ENCODE data around the gene ANKRD11. TPM values are rescaled to one million over a fixed set of nuclear protein-coding genes. Genes with fewer than 3 reads are reported as not detected.
"Not testable (repeated sequence)": the region's sequence is repeated elsewhere in the genome, so short reads cannot be mapped to it uniquely, and the experiment has no call there.

ANKRD11 gene
- total RNA-seq, 1 donor from 2014 or later = 31.9 TPM

- no peak for DNase-seq (ENCODE audit: low read depth in 2 of 2)
These were observed 189.4 kb downstream of the ANKRD11 start for GRCh38 chr16:89300976-89301360.

- DNase-seq (ENCODE audit: low read depth in 2 of 2) = no peak
These were observed 189.9 kb downstream of the ANKRD11 start for GRCh38 chr16:89300311-89300975.

GRCh38 chr16:89299357-89300111 lies 190.8 kb downstream of the ANKRD11 start:
- not testable (repeated sequence) for DNase-seq (ENCODE audit: low read depth in 2 of 2)

GRCh38 chr16:89298623-89299225 lies 191.6 kb downstream of the ANKRD11 start:
- DNase-seq (ENCODE audit: low read depth in 2 of 2) = no peak

GRCh38 chr16:89297910-89298545 lies 192.3 kb downstream of the ANKRD11 start:
- DNase-seq (ENCODE audit: low read depth in 2 of 2) = peak; percentile 53 to 79

GRCh38 chr16:89297156-89297874 lies 193.0 kb downstream of the ANKRD11 start:
- no peak for DNase-seq (ENCODE audit: low read depth in 2 of 2)

GRCh38 chr16:89295915-89296314 lies 194.4 kb downstream of the ANKRD11 start:
- no peak for DNase-seq (ENCODE audit: low read depth in 2 of 2)

- DNase-seq (ENCODE audit: low read depth in 2 of 2) = no peak
These were observed 195.1 kb downstream of the ANKRD11 start for GRCh38 chr16:89295071-89295900.

- no peak for DNase-seq (ENCODE audit: low read depth in 2 of 2)
These were observed 195.9 kb downstream of the ANKRD11 start for GRCh38 chr16:89294486-89294885.

- no peak for DNase-seq (ENCODE audit: low read depth in 2 of 2)
These were observed 196.9 kb downstream of the ANKRD11 start for GRCh38 chr16:89293276-89294143.

- DNase-seq (ENCODE audit: low read depth in 2 of 2) = no peak
These were observed 197.8 kb downstream of the ANKRD11 start for GRCh38 chr16:89292443-89293078.

- DNase-seq (ENCODE audit: low read depth in 2 of 2) = no peak
These were observed 198.6 kb downstream of the ANKRD11 start for GRCh38 chr16:89291776-89292175.

GRCh38 chr16:89291363-89291762 lies 199.0 kb downstream of the ANKRD11 start:
- no peak for DNase-seq (ENCODE audit: low read depth in 2 of 2)

- no peak for DNase-seq (ENCODE audit: low read depth in 2 of 2)
These were observed 199.5 kb downstream of the ANKRD11 start for GRCh38 chr16:89290887-89291286.

GRCh38 chr16:89290472-89290871 lies 199.9 kb downstream of the ANKRD11 start:
- DNase-seq (ENCODE audit: low read depth in 2 of 2) = no peak

- DNase-seq (ENCODE audit: low read depth in 2 of 2) = peak; percentile 68 to 81
These were observed 200.6 kb downstream of the ANKRD11 start for GRCh38 chr16:89289428-89290395.

- DNase-seq (ENCODE audit: low read depth in 2 of 2) = no peak
These were observed 201.4 kb downstream of the ANKRD11 start for GRCh38 chr16:89288966-89289365.

GRCh38 chr16:89288577-89288844 lies 201.8 kb downstream of the ANKRD11 start:
- DNase-seq (ENCODE audit: low read depth in 2 of 2) = no peak
